Measurements from ENCODE around the gene SLC17A4.

The SLC17A4 gene

DNA sequence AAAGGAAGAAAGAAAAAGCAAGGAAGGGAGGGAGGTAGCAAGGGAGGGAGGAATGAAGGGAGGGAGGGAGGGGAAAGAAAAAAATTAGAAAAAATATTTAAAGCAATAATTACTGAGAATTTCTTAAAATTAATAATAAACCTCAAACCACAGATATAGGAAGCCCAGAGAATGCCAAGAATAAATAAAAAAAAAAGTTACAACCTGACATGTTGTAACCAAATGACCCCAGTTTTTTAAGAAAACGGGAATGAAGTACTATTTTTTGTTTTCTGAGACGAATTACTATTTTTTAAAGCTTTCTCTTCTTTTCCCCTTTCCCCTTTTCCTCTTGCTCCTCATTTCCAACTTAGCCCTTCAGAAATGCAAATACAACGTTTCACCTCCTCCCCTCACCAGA lies 60.7 kb downstream of the SLC17A4 start:
- no peak for DNase-seq (ENCODE audit: low read depth in 2 of 2, low spot score in 1 of 2)

- DNase-seq (ENCODE audit: low read depth in 2 of 2, low spot score in 1 of 2), result no peak
Observed at GRCh38 chr6:25816252-25816651, 61.7 kb downstream of the SLC17A4 start.

GRCh38 chr6:25821341-25821740 lies 66.8 kb downstream of the SLC17A4 start:
- DNase-seq (ENCODE audit: low read depth in 2 of 2, low spot score in 1 of 2), result no peak

GRCh38 chr6:25829375-25829774 lies 74.8 kb downstream of the SLC17A4 start:
- no peak for DNase-seq (ENCODE audit: low read depth in 2 of 2, low spot score in 1 of 2)

DNA sequence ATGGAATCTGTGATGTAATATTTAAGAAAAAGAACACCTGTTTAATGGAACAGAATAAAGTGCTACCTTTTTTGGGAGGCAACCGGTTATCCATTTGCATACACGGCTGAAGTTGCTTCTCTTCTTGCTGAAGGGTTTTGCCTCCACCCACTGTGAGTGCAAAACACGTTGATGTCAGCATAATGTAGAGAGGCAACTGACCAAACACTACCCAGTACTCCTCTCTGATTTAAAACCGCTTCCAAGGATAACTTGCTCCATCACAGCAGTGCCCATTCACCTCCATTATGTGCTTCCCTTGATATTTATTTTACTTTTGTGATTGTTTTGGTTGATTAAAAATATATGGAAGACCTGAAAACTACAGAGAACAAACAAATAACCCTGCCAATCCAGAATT lies 75.9 kb downstream of the SLC17A4 start:
- DNase-seq (ENCODE audit: low read depth in 2 of 2, low spot score in 1 of 2), result no peak
